Left hindlimb (tissue), 1 donor: ENCODE measurements around the gene ZNF738.
"Not testable (repeated sequence)": the region's sequence is repeated elsewhere in the genome, so short reads cannot be mapped to it uniquely, and the experiment has no call there.

Source experiments
- DNase-seq: peaks from one replicate; pipeline ENCODE4 v3.0.0-alpha.2; 2018

ZNF738 gene

GRCh38 chr19:21358768-21359451 is at the start of gene ZNF738:
ZNF738 (plus strand) TSS chr19:21359000; CDS start chr19:21359141, 141 bp downstream.
- peak; percentile 95 for DNase-seq

DNA sequence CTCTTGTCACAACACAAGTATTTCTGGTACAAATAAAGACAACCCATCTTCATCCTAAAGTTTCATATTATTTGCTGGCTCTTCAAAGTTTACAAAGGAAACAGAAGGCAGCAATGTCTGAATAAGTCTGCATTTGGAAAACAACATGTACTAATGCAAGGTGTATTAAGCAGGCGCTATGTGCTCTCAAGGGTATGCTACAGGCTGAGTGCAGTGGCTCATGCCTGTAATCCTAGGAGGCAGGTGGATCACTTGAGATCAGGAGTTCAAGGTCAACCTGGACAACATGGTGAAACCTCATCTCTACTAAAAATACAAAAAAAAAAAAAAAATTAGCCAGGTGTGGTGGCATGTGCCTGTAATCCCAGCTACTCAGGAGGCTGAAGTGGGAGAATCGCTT is 46.0 kb upstream of the ZNF738 start:
- DNase-seq: not testable (repeated sequence)

DNA sequence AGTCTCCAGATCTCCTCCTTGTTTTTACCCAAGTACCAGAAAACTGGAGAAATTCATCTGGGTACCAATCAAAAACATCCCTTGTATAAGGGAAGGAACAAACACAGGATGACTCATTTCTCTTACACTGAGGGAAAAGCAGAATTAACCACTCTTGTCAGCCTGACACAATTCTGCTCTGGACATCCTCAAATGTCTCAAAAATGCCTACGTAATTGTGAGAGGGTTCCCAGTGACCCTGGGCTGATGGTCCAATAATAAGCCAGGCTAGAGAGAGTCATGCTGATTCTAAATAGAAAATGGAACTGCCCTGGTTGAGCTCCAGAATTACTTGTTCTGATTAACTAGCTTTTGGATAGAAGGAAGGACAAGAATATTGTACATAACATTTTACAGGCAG is 44.1 kb upstream of the ZNF738 start:
- DNase-seq: no peak

DNA sequence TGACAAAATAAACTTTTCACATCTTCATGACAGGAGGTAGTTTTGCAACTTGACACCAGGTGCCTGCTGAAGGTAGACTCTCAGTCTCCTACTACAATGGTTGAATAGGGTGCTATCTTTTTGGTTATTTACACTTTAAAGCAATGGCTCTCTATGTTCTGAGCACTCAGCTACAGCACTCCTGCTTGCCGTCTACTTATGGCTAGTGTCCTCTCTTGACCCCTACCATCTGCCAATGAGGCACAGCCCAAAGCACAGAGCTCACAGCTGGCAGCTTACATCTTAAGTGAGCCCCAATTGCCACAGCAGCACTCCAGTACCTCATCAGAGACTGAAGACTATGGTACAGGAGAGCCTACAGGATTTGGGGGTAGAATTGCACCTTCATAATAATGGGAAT is 41.0 kb upstream of the ZNF738 start:
- no peak for DNase-seq

GRCh38 chr19:21321134-21321533 is 37.7 kb upstream of the ZNF738 start:
- no peak for DNase-seq

DNA sequence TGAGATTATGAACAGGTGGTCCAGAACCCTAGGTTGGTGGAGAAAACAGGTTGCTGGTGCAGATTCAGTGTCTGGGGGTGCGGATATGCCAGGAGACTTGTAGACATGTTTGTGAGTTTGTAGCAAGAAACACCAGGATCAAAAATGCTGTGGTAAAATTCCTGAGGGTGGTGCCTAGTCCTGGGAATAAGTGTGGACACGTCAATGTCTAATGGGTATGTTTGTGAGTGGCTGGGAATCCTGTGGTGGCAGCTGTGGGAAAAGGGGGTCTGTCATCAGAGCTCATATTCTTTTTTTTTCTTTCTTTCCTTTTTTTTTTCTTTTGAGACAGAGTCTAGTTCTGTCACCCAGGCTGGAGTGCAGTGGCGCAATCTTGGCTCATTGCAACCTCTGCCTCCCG is 36.8 kb upstream of the ZNF738 start:
- DNase-seq: no peak

DNA sequence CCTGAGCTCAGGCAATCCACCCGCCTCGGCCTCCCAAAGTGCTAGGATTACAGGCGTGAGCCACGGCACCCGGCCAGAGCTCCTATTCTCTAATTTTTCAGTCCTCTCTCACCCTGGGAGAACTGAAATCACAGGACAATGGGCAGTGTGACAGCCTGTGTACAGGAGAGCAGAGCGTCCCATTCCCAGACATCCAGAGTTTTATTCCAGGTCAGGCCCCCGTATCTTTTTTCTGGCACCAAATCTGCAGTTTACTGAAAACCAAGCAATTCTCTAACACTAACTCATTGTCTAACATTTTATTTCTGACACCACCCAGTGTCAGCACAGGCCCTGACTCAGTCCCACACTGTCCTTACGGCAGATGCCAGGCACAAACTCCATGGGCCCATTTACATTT is 36.3 kb upstream of the ZNF738 start:
- DNase-seq: no peak

GRCh38 chr19:21323000-21323399 is 35.8 kb upstream of the ZNF738 start:
- DNase-seq: no peak

DNA sequence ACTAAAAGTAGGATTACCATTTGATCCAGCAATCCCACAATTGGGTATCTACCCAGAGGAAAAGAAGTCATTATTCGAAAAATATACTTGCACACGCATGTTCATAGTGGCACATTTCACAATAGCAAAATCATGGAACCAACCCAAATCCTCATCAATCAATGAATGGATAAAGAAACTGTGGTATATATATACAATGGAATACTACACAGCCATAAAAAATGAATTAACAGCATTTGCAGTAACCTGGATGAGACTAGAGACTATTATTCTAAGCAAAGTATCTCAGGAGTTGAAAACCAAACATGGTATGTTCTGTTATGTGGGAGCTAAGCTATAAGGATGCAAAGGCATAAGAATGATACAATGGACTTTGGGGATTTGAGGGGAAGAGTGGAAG is 32.6 kb upstream of the ZNF738 start:
- no peak for DNase-seq

- no peak for DNase-seq
Observed at GRCh38 chr19:21328406-21328805, 30.4 kb upstream of the ZNF738 start.

DNA sequence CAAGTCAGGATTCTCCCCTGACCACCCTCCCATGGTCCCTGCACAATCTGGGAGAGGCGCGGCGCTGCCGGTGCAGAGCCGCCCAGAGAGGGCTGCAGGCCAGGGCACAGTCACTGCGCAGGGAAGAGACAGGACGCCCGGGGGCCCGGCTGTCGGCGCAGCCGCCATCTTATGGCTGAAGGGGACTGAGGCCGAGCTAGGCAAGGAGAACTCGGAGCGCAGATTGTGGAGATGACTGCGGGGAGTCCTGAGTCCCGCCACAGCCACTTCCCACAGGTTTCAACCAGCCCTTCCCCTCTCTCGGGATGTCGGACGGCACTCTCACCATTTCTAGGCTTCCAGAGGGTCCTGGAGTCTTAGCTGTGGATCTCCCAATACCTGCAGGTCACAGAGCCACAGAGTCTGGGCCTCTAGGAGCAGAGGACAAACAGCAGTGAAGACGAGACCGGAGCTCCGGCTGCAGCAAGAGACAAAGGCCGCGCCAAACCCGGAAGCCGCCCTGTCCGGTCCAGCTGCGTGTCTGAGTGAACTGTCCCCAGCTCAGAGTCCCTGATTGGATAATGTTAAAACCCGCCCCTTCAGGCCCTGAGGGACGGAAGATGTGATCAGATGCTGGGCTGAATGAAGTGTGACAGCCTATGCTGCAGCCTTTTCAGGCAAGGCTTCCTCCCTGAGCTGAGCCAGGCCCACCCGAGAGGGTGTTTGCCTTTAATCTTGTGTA is 29.8 kb upstream of the ZNF738 start, which contains the start of gene ZNF708:
ZNF708 (minus strand) TSS at position 526 of the 721 bp plus-strand sequence; CDS start at position 328, 198 bp downstream.
- DNase-seq: peak; percentile 93

GRCh38 chr19:21335721-21336120 is 23.1 kb upstream of the ZNF738 start:
- no peak for DNase-seq

- DNase-seq: not testable (repeated sequence)
Observed at GRCh38 chr19:21344841-21345240, 14.0 kb upstream of the ZNF738 start.

DNA sequence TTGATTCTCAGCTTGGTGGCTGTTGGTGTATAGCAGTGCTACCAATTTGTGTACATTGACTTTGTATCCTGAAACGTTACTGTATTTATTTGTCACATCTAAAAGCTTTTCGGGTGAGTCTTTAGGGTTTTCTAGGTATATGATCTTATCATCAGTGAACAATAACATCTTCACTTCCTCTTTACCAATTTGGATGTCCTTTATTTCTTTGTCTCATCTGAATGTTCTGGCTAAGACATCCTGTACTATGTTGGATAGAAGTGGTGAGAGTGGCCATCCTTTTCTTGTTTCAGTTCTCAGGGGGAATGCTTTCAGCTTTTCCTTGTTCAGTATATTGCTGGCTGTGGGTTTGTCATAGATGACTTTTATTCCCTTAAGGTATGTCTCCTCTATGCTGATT is 6.0 kb upstream of the ZNF738 start:
- no peak for DNase-seq

GRCh38 chr19:21362291-21362690 is 3.5 kb downstream of the ZNF738 start:
- DNase-seq: no peak

DNA sequence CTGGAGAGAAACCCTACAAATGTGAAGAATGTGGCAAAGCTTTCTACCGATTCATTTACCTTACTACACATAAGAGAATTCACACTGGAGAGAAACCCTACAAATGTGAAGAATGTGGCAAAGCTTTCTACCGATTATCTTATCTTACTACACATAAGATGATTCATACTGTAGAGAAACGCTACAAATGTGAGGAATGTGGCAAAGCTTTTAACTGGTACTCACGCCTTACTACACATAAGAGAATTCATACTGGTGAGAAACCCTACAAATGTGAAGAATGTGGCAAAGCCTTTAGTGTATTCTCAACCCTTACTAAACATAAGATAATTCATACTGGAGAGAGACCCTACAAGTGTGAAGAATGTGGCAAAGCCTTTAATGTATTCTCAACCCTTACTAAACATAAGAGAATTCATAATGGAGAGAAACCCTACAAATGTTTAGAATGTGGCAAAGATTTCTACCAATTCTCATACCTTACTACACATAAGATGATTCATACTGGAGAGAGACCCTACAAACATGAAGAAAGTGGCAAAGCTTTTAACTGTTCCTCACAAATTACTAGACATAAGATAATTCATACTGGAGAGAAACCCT is 25.3 kb downstream of the ZNF738 start:
- no peak for DNase-seq

GRCh38 chr19:21396121-21396520 is 37.3 kb downstream of the ZNF738 start:
- DNase-seq: no peak

- DNase-seq: peak; percentile 95
Observed at GRCh38 chr19:21396893-21397572, 38.2 kb downstream of the ZNF738 start, which contains the start of gene ZNF493. ZNF493 (plus strand) TSS chr19:21397133; CDS start chr19:21397238, 105 bp downstream.

DNA sequence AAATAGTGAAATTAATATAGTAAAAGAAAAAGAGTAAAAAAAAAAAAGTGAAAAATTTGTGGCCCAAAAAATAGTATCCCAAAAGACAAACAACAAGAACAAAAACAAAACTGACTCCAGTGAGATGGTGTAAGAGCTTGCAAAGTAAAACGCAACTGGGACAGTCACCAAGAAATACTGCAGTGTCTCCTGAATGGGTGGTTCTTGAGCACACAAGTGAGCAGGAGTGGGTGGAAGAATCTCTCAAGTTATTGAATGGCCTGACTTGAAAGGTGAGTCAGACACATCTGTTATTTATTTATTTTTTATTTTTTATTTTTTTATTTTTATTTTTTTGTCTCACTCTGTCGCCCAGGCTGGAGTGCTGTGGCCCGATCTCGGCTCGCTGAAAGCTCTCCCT is 40.1 kb downstream of the ZNF738 start:
- no peak for DNase-seq

DNA sequence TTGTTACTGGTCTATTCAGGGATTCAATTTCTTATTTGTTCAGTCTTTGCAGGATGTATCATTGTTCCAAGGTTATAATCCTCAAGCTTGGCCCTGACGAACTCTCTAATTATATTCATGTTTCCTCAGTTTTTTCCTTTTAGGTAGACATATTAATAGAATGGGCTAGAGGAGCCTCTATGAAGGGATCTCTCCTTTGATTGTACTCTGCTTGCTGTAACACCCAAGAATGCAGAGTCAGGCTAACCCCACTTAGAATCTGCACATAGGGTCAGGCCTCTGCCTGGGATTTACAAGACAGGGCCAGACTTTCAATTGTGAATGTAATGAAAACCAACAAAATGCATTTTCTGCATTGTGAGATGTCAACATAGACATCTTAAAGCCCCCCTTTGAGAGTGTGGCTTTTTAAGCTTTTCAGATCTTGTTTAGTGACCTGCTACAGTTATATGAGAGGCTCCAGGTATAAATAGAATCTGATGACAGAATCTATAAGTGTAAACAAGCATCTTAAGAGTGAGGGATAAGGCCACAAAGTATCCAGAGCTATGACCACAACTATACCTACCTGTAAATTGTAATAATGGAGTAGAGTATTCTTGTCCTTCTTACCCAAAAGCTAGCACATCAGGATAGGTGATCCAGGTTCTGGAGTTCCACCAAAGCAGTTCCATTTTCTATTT is 43.6 kb downstream of the ZNF738 start:
- DNase-seq: no peak

- no peak for DNase-seq
Observed at GRCh38 chr19:21410166-21410565, 51.4 kb downstream of the ZNF738 start.

GRCh38 chr19:21422244-21422643 is 63.4 kb downstream of the ZNF738 start:
- no peak for DNase-seq
